AG09309 (cell line): ENCODE results near the gene C10orf105.

Experiments used
- DNase-seq: peaks from one replicate; pipeline ENCODE4 v3.0.0-alpha.2; 2010; ENCODE audit warnings: low read depth
- H3K4me3 ChIP-seq: 2 replicates; pipeline ENCODE4 v1.5.1; 2011; ENCODE audit warnings: mild to moderate bottlenecking, low read depth, low read length, moderate library complexity; ENCODE audit not compliant: control insufficient read depth
- TF ChIP-seq, protein P1 (sequence below): IDR thresholded peaks from 2 replicates; pipeline ENCODE4 v1.5.1; 2011; ENCODE audit warnings: mild to moderate bottlenecking, low read depth, low read length, inconsistent platforms; ENCODE audit not compliant: insufficient read depth, control insufficient read depth; ENCODE audit errors: missing control alignments

The C10orf105 gene, protein sequence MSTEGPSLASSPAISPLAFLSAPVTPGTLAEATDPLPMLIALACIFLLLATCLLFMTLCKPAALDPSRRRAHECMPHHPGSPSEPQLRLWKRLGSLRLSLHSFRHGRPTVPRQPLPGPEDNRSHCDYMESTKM

DNA sequence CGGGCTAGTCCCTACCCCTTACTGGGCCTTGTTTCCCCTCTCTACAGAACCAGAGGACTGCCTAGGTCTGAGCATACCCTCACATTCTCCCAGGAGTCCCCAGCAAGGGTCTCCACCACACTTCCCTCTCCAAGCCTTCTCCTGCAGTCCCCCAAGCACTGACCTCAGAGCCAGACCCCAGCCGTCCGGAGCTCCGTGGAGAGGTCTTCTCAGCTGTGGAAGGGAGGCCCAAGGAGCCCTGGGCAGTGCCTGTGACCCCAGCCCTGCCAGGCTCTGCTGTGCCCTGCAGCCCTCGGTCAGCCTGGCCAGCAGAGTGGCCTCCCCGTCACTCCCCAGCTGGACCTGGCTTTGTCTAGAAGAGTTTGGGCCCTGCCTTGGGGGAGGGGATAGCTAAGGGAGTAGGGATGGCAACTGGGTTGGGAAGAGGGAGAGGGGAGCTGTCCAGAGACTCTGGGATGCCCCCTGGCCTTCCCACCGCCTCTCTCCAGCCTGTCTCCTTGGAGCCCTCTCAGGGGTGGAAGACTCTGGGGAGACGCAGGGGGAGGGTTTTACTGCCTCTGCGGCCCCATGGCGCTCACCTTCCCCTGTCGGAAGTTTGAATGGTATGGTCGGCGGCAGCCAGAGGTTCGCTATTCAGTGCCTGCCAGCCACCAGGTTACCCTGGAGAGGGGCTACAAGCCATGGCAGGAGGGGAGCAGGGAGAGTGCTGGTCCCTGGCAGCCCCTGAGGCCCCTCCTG is at the start of gene C10orf105:
Gene C10orf105 (minus strand): TSS at position 315 of the 738 bp plus-strand sequence. CDS start 3,441 bp downstream, outside the sequence.
- H3K4me3 ChIP-seq, result no peak within 1 kb of the TSS
- DNase-seq, result no peak
- TF ChIP-seq, protein P1, sequence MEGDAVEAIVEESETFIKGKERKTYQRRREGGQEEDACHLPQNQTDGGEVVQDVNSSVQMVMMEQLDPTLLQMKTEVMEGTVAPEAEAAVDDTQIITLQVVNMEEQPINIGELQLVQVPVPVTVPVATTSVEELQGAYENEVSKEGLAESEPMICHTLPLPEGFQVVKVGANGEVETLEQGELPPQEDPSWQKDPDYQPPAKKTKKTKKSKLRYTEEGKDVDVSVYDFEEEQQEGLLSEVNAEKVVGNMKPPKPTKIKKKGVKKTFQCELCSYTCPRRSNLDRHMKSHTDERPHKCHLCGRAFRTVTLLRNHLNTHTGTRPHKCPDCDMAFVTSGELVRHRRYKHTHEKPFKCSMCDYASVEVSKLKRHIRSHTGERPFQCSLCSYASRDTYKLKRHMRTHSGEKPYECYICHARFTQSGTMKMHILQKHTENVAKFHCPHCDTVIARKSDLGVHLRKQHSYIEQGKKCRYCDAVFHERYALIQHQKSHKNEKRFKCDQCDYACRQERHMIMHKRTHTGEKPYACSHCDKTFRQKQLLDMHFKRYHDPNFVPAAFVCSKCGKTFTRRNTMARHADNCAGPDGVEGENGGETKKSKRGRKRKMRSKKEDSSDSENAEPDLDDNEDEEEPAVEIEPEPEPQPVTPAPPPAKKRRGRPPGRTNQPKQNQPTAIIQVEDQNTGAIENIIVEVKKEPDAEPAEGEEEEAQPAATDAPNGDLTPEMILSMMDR, result no peak

DNA sequence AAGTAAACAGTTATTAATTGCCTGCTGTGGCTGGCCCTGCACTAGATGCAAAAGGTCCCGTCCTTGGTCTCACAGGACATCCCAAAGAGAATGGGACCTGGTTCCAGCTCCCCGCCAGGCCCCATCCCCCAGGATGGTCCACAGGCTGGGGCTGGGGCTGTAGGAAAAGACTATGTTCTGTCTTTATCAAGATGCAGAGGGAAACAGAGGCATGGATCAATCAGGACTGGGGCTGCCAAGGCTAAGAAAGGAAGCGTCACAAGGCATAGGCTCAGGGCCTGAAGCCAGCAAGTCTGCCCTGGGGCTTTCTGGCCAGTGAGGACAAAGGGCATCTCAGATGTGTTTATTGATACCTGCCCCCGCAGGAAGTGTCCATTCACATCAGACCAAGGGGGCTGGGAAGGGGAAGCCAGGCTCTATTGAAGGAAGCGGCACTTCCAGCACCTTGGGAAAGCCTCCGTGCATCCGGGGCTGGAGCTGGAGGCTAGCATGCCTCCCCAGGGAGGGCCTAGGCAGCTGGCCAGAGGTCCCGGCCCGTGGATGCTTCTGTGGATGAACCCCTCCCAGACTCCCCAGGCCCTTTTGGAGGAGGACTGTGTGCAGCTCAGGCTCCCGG is 48.0 kb upstream of the C10orf105 start:
- TF ChIP-seq, protein P1, result no peak
- H3K4me3 ChIP-seq, result no peak overlapping the region
- DNase-seq, result no peak

DNA sequence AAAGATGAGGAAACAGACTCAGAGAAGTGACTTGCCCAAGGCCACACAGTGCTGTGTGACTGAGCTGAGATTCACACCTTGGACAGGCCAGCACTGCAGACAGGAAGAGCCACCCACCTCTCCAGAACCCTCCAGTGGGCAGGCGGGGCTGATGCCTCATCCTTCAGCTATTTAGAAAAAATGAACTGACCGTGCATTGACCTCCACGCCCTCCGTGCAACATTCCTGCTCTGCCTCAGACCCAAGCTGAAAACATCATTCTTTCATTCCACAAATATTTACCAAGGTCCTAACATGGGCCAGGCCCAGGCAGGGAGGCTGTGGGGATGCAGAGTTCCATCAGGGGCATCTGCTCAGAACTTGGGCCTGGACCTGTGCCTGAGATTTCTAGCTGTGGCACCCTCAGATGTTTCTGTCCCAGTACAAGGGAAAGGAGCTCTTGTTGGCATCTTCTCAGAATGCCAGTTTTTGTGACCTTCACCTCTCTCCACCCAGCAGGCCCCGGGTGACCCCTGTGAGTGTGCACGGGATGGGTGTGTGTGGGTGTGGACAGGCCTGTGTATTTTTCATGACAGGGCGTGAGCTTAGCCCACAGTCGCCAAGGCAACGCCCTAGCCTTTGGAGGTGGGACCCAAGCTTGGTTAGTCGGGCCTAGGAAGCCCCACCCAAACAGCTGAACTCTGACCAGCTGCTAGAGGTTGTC is 47.3 kb upstream of the C10orf105 start:
- TF ChIP-seq, protein P1, result no peak
- H3K4me3 ChIP-seq, result no peak overlapping the region
- peak; percentile 87 for DNase-seq

DNA sequence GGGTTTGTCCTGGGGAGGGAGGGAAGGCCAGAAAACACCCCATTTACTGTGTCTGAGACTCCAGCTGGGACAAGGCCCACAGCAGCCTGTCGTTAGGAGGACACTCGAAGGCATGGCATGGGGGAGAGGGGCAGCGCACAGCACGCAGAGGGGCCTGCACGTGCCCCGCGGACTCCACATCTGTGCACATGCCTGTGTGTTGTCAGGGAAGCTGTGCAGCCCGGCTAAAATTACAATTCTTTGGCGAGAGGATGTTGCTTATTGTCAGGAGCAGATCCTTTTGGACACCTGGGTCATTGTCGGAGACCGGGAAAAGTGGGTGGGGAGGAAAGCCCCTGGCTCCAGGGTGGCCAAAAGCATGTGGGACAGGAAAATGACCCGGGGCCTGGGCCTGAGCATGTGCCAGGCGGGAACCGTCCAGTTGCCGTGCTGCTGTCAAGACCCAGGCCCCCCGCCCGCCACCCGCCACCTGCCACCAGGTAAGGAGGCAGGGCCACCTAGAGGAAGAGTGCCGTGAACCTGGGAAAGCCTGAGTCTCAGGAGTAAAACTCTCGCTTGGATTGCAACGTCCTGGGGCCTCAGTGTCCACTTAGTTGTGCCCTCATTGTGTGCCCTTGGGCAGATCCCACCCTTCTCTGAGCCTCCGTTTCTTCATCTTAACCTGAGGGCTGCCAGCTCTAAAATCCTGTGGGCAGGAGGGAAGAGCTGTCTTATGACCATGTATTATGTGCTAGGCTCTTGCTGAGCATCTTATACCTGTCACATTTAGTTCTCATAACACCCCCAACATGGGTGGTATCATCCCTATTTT is 46.5 kb upstream of the C10orf105 start:
- TF ChIP-seq, protein P1, result no peak
- no peak overlapping the region for H3K4me3 ChIP-seq
- no peak for DNase-seq

DNA sequence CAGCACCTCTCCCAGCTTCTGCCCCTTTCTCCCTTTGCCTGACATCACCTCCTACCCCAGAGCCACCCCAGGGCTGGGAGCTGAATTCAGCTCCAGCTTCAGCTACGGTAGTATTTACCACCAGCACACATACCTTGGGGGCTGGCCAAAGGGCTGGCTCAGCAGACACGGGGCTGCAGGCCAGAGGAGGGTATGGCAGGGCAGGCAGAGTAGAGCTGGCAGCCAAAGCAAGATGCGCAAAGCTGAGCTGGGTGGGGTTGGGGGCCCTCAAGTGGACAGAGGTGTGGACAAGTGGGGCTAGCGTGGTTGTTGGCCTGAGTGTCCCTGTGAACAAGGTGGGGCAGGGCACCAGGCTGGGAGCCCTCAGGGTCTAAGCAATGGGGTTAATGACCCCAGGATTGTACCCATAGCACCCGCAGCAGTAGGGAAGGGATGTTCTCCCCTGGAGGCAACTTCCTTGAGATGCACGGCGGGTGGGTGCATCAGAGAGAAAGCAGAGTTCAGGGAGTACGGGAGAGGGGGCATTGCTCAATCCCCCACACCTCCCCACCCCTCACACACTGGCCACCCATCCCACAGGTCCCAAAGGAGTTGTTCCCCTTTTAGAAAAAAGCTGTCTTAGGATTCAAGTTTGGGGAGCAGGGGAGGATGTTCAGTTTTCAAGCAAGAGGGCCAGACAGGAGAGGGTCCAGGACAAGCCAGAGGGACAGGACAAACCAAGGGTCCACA is 45.8 kb upstream of the C10orf105 start:
- no peak overlapping the region for H3K4me3 ChIP-seq
- TF ChIP-seq, protein P1, result no peak
- no peak for DNase-seq
